Endodermal cell (in vitro differentiated cells): Measurements from ENCODE around the gene CCDC195. TPM values are rescaled to one million over a fixed set of nuclear protein-coding genes. Genes with fewer than 3 reads are reported as not detected.

Source experiments
- DNase-seq: peaks from one replicate; pipeline ENCODE4 v3.0.0-alpha.2; 2017
- H3K27ac ChIP-seq: 2 replicates; pipeline ENCODE4 v1.5.1; 2013; ENCODE audit warnings: mild to moderate bottlenecking, low read depth, low read length, moderate library complexity
- H3K27me3 ChIP-seq: 2 replicates; pipeline ENCODE4 v1.6.1; 2013; ENCODE audit warnings: mild to moderate bottlenecking, low read length, moderate library complexity; ENCODE audit not compliant: insufficient read depth, control insufficient read depth, poor library complexity, severe bottlenecking
- H3K36me3 ChIP-seq: 2 replicates; pipeline ENCODE4 v1.7.0; 2013; ENCODE audit warnings: mild to moderate bottlenecking, low read length, moderate library complexity; ENCODE audit not compliant: control insufficient read depth, insufficient read depth
- H3K4me1 ChIP-seq: one replicate; pipeline ENCODE4 v1.7.0; 2013; ENCODE audit warnings: low read length; ENCODE audit not compliant: control insufficient read depth, insufficient read depth
- H3K4me3 ChIP-seq: 2 replicates; pipeline ENCODE4 v1.5.1; 2013; ENCODE audit warnings: mild to moderate bottlenecking, low read length, moderate library complexity
- H3K9ac ChIP-seq: 2 replicates; pipeline ENCODE4 v1.6.1; 2013; ENCODE audit warnings: mild to moderate bottlenecking, low read length, moderate library complexity; ENCODE audit not compliant: poor library complexity, severe bottlenecking; ENCODE audit errors: extremely low read depth
- H3K9me3 ChIP-seq: 2 replicates; pipeline ENCODE4 v1.6.1; 2013; ENCODE audit warnings: mild to moderate bottlenecking, low read length, moderate library complexity; ENCODE audit not compliant: control insufficient read depth
- H3K27ac Mint-ChIP-seq: 2 replicates; pipeline ENCODE4 v1.8.0; 2020; ENCODE audit warnings: mixed read lengths
- H3K27me3 Mint-ChIP-seq: 2 replicates; pipeline ENCODE4 v1.8.0; 2021; ENCODE audit warnings: mild to moderate bottlenecking, mixed read lengths; ENCODE audit not compliant: insufficient read depth
- H3K36me3 Mint-ChIP-seq: 2 replicates; pipeline ENCODE4 v1.8.0; 2020; ENCODE audit warnings: low read depth, mixed read lengths
- H3K4me1 Mint-ChIP-seq: 2 replicates; pipeline ENCODE4 v1.8.0; 2020; ENCODE audit warnings: mixed read lengths
- H3K4me3 Mint-ChIP-seq: 2 replicates; pipeline ENCODE4 v1.8.0; 2020; ENCODE audit warnings: mild to moderate bottlenecking, moderate library complexity, mixed read lengths
- H3K9me3 Mint-ChIP-seq: 2 replicates; pipeline ENCODE4 v1.8.0; 2020; ENCODE audit warnings: mild to moderate bottlenecking, mixed read lengths
- WGBS, 2 experiments: methylation state at CpG; one replicate each; pipeline versions ENCODE4 v1.1.5 to v1.1.7; 2013; ENCODE audit warnings: missing lambda C conversion rate in 2 of 2, mixed read lengths in 1 of 2; ENCODE audit not compliant: insufficient coverage in 1 of 2, insufficient read length in 1 of 2; 5-methylcytosine and 5-hydroxymethylcytosine counted together
- total RNA-seq, 2 donors: library from RNA; stranded (reverse); fragmentation: NEBNext Ultra II Directional in 1 of 2; extraction: Animal tissue kit (Norgen Biotek cat#: 25700) in 1 of 2; gene quantifications; 2 replicates in 1 of 2; 3 replicates in 1 of 2; pipeline ENCODE4 v1.2.1, GENCODE V29; 2021
- TF ChIP-seq, protein P1 (sequence below): fragments of 200-600 bp; sonication (generic); conservative IDR thresholded peaks from 2 replicates; pipeline ENCODE4 v1.5.0; 2021; ENCODE audit warnings: antibody characterized with exemption, mild to moderate bottlenecking

CCDC195 gene
- total RNA-seq, 2 donors from 2014 or later = not detected

DNA sequence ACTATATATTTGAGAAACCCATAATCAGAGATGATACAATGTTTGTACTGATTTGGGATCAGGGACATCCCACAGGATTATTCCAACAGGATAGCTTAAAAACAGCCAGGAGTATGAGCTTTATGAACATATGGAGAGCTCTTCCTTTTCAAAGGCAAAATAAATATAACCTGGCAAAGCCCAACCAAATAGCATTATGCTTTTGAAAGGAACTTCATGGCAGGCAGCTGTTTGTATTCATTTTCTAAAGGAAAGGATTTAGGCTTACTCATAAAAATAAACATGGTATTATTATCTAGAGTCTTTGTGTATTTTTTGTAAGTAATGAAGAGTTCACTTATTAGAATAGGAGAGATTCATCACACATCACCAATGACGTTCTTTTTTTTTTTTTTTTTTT lies 44.4 kb downstream of the CCDC195 start:
- 67% methylated on average over 1 of the region's 1 CpG; no CpG with 5 or more reads in 1 of the 2 experiments for WGBS, 2 experiments
- Mint-ChIP-seq H3K9me3 (peaks cover 2% of the 10 kb centered on the region), H3K36me3 (no peaks in the 10 kb centered on the region), H3K4me1 (peaks cover 12% of the 10 kb centered on the region), H3K27me3 (no peaks in the 10 kb centered on the region), H3K27ac (no peak overlapping the region), H3K4me3 (no peak overlapping the region)
- no peak overlapping the region for H3K27ac ChIP-seq
- no peaks in the 10 kb centered on the region for H3K9me3 ChIP-seq
- TF ChIP-seq, protein P1, sequence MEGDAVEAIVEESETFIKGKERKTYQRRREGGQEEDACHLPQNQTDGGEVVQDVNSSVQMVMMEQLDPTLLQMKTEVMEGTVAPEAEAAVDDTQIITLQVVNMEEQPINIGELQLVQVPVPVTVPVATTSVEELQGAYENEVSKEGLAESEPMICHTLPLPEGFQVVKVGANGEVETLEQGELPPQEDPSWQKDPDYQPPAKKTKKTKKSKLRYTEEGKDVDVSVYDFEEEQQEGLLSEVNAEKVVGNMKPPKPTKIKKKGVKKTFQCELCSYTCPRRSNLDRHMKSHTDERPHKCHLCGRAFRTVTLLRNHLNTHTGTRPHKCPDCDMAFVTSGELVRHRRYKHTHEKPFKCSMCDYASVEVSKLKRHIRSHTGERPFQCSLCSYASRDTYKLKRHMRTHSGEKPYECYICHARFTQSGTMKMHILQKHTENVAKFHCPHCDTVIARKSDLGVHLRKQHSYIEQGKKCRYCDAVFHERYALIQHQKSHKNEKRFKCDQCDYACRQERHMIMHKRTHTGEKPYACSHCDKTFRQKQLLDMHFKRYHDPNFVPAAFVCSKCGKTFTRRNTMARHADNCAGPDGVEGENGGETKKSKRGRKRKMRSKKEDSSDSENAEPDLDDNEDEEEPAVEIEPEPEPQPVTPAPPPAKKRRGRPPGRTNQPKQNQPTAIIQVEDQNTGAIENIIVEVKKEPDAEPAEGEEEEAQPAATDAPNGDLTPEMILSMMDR = no peak
- no peaks in the 10 kb centered on the region for H3K36me3 ChIP-seq
- H3K9ac ChIP-seq = no peak overlapping the region
- no peak overlapping the region for H3K4me3 ChIP-seq
- no peak for DNase-seq
- H3K27me3 ChIP-seq = no peaks in the 10 kb centered on the region
- H3K4me1 ChIP-seq = no peaks in the 10 kb centered on the region

DNA sequence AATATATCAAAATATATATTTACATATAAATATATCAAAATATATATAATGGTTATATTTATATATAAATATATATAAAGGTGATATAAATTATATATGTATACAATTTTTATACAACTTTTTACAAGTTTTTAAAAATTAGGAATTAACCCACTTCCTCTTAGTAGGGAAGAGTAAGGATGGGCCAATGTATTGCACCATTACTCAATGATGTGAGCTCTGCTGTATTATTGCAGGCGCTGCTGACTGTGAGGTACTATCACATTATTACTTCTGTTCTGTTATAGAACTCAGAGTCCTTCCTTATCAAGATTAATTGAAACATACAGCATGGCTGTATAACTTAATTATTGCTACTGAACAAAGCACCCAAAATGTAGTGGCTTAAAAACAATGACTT lies 46.0 kb downstream of the CCDC195 start:
- no peak overlapping the region for H3K9ac ChIP-seq
- H3K4me1 Mint-ChIP-seq = peaks cover 14% of the 10 kb centered on the region
- DNase-seq = no peak
- no peak overlapping the region for H3K4me3 Mint-ChIP-seq
- no peaks in the 10 kb centered on the region for H3K4me1 ChIP-seq
- no peaks in the 10 kb centered on the region for H3K36me3 ChIP-seq
- peaks cover 8% of the 10 kb centered on the region for H3K27me3 Mint-ChIP-seq
- H3K9me3 ChIP-seq = no peaks in the 10 kb centered on the region
- H3K9me3 Mint-ChIP-seq = peaks cover 2% of the 10 kb centered on the region
- TF ChIP-seq, protein P1 = no peak
- no peak overlapping the region for H3K27ac Mint-ChIP-seq
- no peaks in the 10 kb centered on the region for H3K36me3 Mint-ChIP-seq
- H3K27me3 ChIP-seq = no peaks in the 10 kb centered on the region
- no peak overlapping the region for H3K27ac ChIP-seq
- H3K4me3 ChIP-seq = no peak overlapping the region
- 100% methylated on average over 1 of the region's 1 CpG; no CpG with 5 or more reads in 1 of the 2 experiments for WGBS, 2 experiments

DNA sequence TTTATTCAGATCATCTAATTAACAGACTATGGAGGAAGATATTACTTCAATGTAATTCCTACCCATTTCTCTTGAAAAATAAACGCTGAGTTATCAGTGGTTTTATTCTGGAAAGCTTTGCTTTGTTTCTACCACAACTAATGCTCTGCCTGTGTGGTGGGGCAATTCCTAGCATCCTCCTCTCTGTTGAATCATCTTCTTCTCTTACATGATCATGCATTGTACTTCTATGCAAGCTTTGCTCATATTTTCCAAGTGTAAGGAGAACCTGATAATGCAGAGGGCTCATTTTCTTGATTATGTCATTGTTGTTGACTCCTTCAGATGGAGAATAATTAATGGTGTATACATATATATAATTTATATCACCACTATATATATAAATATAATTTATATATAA lies 46.7 kb downstream of the CCDC195 start:
- WGBS, 2 experiments = 95 to 100% methylated on average over 1 of the region's 1 CpG
- Mint-ChIP-seq H3K36me3 (no peaks in the 10 kb centered on the region), H3K4me1 (peaks cover 14% of the 10 kb centered on the region)

More for the DNA sequence above, 46.7 kb downstream of the CCDC195 start:
- peaks cover 5% of the 10 kb centered on the region for H3K9me3 Mint-ChIP-seq
- Histone ChIP-seq H3K36me3 (no peaks in the 10 kb centered on the region), H3K9me3 (no peaks in the 10 kb centered on the region), H3K4me3 (no peak overlapping the region), H3K4me1 (no peaks in the 10 kb centered on the region), H3K27ac (no peak overlapping the region), H3K27me3 (no peaks in the 10 kb centered on the region), H3K9ac (no peak overlapping the region)
- peaks cover 8% of the 10 kb centered on the region for H3K27me3 Mint-ChIP-seq
- TF ChIP-seq, protein P1 = no peak
- H3K4me3 Mint-ChIP-seq = no peak overlapping the region
- DNase-seq = no peak
- H3K27ac Mint-ChIP-seq = no peak overlapping the region
